ENCODE data around the gene FOXP4.

The FOXP4 gene

DNA sequence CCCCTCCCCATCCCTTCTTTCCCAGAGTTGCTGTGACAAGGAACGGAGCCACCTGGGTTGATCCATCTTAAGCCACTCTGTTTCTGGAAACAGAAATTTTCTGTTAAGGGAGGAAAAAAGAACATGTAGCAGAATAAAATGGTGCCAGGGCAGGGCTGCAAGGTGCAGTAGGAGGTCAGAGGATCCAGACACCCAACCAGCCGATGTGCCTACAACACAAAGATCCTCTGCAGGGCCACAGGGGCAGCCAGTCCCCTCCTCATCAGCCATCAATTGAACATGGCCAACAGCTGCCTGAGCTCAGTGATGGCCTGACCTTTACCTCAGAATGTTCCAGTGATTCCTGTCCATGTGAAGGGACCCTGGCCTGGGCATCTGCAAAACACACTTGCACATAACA lies 103.9 kb downstream of the FOXP4 start:
- DNase-seq = no peak

- DNase-seq = no peak
These were observed 105.2 kb downstream of the FOXP4 start for GRCh38 chr6:41651246-41651961.

Data from hematopoietic multipotent progenitor cell treated with erythropoietin and hydrocortisone succinate and interleukin-3 and kit ligand, for 4 days (in vitro differentiated cells).